NOMO-1 (cell line): ENCODE results near the gene ESF1.

Experiments used
- DNase-seq, 2 experiments: peaks; one replicate each; lab custom pipeline; 2025; ENCODE audit not compliant: unreplicated experiment in 2 of 2; lab: John Stamatoyannopoulos, UW

ESF1 gene

DNA sequence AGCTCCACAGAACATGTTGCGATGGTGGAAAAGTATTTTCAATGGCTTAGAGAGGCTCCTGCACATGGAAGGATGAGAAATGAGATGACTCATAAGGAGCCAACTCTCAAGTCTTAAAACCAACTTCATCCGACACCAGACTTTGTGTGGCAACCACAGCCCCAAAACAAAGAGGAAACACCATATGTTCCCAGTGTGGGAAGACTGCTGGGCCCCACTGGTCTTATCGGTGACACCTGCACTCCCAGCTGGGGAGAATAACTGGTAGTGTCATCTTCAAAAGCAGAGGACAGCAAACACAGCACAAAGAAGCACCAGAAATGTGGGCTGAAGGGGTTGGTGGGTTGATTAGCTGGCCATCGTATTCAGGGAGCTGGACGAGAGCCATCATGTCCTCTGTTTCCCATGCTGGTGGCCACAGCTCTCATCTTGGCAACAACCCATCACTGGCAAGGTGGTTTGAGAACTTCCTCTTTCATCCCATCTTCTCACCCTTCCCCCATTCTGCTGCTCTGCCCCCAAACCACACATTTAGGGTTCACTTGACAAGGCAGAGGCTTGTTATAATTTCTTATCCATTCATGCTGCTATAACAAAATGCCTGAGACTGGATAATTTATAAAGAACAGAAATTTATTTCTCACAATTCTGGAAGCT lies 100.0 kb downstream of the ESF1 start:
- no peak for DNase-seq

- no peak for DNase-seq
These were observed 100.9 kb downstream of the ESF1 start for GRCh38 chr20:13683833-13684232.

DNA sequence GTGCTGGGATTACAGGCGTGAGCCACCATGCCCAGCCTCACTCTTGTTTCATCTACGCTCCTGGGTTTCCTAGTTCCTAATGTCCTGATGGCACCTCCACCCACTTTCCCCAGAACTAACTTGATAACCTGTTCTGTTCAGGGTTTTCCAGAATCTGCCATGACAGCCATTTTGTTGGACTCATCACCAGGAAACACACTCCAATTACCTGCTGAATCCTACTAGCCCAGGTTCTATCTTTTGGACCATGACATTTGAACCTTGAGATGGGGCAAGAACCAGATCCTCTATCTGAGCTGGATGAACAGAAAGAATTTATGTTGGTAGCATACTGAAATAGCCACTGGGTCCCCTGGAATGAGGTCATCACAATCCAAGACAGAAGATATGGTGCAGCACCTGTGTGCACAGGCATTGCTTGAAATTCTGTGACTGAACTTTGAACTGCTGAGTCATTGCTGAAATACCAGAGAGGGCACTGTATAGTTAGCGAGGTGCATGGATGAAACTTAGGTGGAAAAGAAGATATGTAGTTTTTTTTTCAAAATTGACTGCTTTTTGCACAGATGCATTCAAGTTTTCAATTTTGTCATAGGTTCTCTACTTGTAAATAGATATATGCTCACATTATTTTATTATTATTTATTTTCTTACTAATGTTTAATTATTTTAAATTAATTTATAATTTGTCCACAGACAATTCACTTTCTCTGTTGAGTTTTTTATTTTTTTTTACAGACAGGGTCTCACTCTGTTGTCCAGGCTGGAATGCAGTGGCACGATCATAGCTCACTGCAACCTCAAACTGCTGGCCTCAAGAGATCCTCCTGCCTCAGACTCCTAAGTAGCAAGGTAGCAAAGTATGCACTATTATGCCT lies 103.2 kb downstream of the ESF1 start:
- DNase-seq, result no peak

DNA sequence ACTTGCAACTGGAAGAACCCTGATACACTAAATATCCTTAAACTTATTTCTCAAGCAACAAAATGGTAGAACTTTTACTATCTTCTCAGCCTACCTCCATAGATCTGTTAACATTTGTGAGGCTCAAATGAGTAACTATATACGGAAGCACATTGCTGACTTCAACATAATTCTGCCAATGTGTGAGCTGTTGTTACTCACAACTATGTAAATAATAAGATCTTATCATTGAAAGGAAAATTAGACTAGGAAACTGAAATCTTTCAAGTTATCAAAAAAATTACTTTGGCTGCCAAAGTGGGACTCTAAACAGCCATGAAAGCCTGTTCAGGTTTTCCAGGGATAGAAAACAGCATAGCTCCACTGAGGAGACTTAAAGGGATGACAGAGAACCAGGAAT lies 105.8 kb downstream of the ESF1 start:
- DNase-seq, result no peak

DNA sequence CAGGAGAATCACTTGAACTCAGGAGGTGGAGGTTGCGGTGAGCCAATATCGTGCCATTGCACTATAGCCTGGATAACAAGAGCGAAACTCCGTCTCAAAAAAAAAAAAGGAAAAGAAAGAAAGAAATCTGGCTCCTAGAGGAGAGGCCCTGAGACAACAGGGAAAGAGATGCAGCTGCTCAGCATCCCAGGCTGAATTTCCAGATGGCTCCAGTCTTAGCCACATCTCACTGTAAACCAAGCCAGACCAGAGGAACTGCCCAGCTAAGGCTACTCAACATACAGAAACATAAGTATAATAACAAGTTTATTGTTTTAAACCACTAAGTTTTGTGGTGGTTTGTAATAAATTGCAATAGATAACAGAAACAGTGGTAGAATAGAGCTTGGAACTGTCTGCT lies 107.5 kb downstream of the ESF1 start:
- DNase-seq, result no peak

DNA sequence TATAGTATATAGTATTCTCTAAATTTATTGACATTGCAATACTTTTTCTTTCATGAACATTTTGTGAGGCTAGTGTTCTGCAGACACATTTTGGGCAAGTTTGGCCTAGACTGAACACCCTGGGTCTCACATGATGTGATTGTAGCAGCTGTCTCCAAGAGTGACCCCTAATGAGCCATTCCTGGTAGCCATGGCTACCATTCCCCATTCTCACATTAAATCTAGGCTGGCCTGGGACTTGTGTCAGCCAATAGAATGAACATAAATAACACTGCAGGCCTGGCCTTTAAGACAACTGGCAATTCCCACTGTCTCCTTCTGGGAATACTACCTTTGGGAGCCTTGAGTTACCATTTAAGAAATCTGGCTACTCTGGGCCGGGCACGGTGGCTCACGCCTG lies 108.0 kb downstream of the ESF1 start:
- DNase-seq, result no peak

GRCh38 chr20:13672690-13673089 lies 112.0 kb downstream of the ESF1 start:
- DNase-seq, result no peak

GRCh38 chr20:13671916-13672378 lies 112.8 kb downstream of the ESF1 start:
- no peak for DNase-seq

DNA sequence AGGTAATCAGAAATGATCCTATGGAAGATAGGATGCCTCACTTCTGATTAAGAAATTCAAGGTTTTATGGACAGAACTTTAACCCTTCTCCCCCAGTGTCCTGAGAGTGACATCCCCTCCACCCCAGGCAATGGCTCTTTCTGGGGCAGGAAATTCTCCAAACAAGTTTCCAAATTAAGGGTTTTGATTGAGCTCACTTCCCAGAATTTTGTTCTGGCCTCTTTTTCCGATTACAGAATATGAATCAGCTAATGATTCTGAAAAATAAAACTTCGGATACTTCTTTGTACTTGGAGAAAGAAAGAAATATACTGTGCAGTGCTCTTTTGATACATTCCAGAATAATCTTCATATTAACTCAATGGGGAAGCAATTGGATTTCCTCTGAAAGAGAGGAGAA lies 113.2 kb downstream of the ESF1 start:
- DNase-seq, result no peak

- no peak for DNase-seq
These were observed 114.6 kb downstream of the ESF1 start for GRCh38 chr20:13670160-13670559.

GRCh38 chr20:13665709-13666395 lies 118.9 kb downstream of the ESF1 start:
- no peak for DNase-seq
